ENCODE data around the gene BRD4. TPM values are rescaled to one million over a fixed set of nuclear protein-coding genes. Genes with fewer than 3 reads are reported as not detected.

BRD4 gene
- total RNA-seq, 4 donors from 2014 or later = 34.7 to 69.6 (median 36.0) TPM

GRCh38 chr19:15235781-15236180 lies 96.6 kb downstream of the BRD4 start:
- no peak for TF ChIP-seq CTCF (IDR thresholded peaks at IDR 0.05)
- TF ChIP-seq POLR2A (IDR thresholded peaks at IDR 0.05) = no peak
- TF ChIP-seq EP300 (IDR thresholded peaks at IDR 0.05) = no peak
- peaks cover 0 to 20% of the 10 kb centered on the region in 2 donors for H3K27me3 ChIP-seq
- 38 to 39% methylated on average over 2 of the region's 2 CpGs for WGBS, 2 donors
- no peaks in the 10 kb centered on the region for H3K9me3 ChIP-seq
- no peak overlapping the region for H3K4me3 ChIP-seq
- peaks cover 0 to 53% (median 21%) of the 10 kb centered on the region in 3 donors for H3K36me3 ChIP-seq
- no peak overlapping the region for H3K27ac ChIP-seq
- H3K4me1 ChIP-seq = peaks cover 0 to 31% (median 10%) of the 10 kb centered on the region in 4 donors
- no peak for DNase-seq (ENCODE audit: low spot score in 2 of 2)

- 73 to 76% methylated on average over 10 of the region's 10 CpGs for WGBS, 2 donors
- Histone ChIP-seq H3K36me3 (peaks cover 0 to 41% (median 16%) of the 10 kb centered on the region in 3 donors), H3K4me3 (no peak overlapping the region)
Measured at GRCh38 chr19:15234431-15235130, 97.8 kb downstream of the BRD4 start.

GRCh38 chr19:15231271-15231670 lies 101.1 kb downstream of the BRD4 start:
- Histone ChIP-seq H3K4me3 (no peak overlapping the region), H3K27ac (no peak overlapping the region), H3K36me3 (peaks cover 0 to 8% (median 0%) of the 10 kb centered on the region in 3 donors), H3K27me3 (peaks cover 0 to 20% of the 10 kb centered on the region in 2 donors), H3K9me3 (no peaks in the 10 kb centered on the region), H3K4me1 (peaks cover 0 to 27% (median 10%) of the 10 kb centered on the region in 4 donors)
- TF ChIP-seq POLR2A (IDR thresholded peaks at IDR 0.05) = no peak
- WGBS, 2 donors = 88% methylated on average over 7 to 10 of the region's 10 CpGs
- DNase-seq (ENCODE audit: low spot score in 2 of 2) = no peak

More at GRCh38 chr19:15234431-15235130, 97.8 kb downstream of the BRD4 start:
- H3K27ac ChIP-seq = no peak overlapping the region
- H3K9me3 ChIP-seq = no peaks in the 10 kb centered on the region
- H3K4me1 ChIP-seq = peaks cover 0 to 31% (median 10%) of the 10 kb centered on the region in 4 donors
- DNase-seq (ENCODE audit: low spot score in 2 of 2) = no peak
- H3K27me3 ChIP-seq = peaks cover 0 to 20% of the 10 kb centered on the region in 2 donors
- no peak for TF ChIP-seq POLR2A (IDR thresholded peaks at IDR 0.05)
- TF ChIP-seq EP300 (IDR thresholded peaks at IDR 0.05) = no peak
- TF ChIP-seq CTCF (IDR thresholded peaks at IDR 0.05) = no peak

- Histone ChIP-seq H3K36me3 (no peaks in the 10 kb centered on the region), H3K4me3 (no peak overlapping the region), H3K9me3 (no peaks in the 10 kb centered on the region), H3K27ac (no peak overlapping the region), H3K4me1 (peaks cover 0 to 28% (median 16%) of the 10 kb centered on the region in 4 donors), H3K27me3 (peaks cover 0 to 12% of the 10 kb centered on the region in 2 donors)
- no peak for TF ChIP-seq POLR2A (IDR thresholded peaks at IDR 0.05)
- no peak for TF ChIP-seq EP300 (IDR thresholded peaks at IDR 0.05)
- TF ChIP-seq CTCF (IDR thresholded peaks at IDR 0.05) = no peak
- WGBS, 2 donors = 93 to 94% methylated on average over 6 to 7 of the region's 7 CpGs
- DNase-seq (ENCODE audit: low spot score in 2 of 2) = no peak
Measured at GRCh38 chr19:15227261-15227660, 105.1 kb downstream of the BRD4 start.

GRCh38 chr19:15225760-15226159 lies 106.6 kb downstream of the BRD4 start:
- TF ChIP-seq EP300 (IDR thresholded peaks at IDR 0.05) (no peak), POLR2A (IDR thresholded peaks at IDR 0.05) (no peak), CTCF (IDR thresholded peaks at IDR 0.05) (no peak)
- no peaks in the 10 kb centered on the region for H3K9me3 ChIP-seq
- peak overlapping the region in 2 of 4 donors; percentile 29 to 64 for H3K27ac ChIP-seq

More at GRCh38 chr19:15225760-15226159, 106.6 kb downstream of the BRD4 start:
- Histone ChIP-seq H3K4me1 (peaks cover 0 to 23% (median 12%) of the 10 kb centered on the region in 4 donors), H3K4me3 (no peak overlapping the region), H3K36me3 (no peaks in the 10 kb centered on the region), H3K27me3 (no peaks in the 10 kb centered on the region)
- no peak for DNase-seq (ENCODE audit: low spot score in 2 of 2)
- WGBS, 2 donors = 44 to 57% methylated on average over 6 to 7 of the region's 7 CpGs

All from tibial nerve (tissue), 4 donors.